A549 (cell line): ENCODE measurements around the gene PRKAR2B.

Experiments used
- BCL3 ChIP-seq: fragments of >200 bp; sonication (Bioruptor Twin); formaldehyde crosslinking; IDR thresholded peaks from 3 replicates; pipeline ENCODE4 v1.6.1; 2016
- CTCF ChIP-seq: fragments of >200 bp; sonication (Bioruptor Twin); formaldehyde crosslinking; IDR thresholded peaks from 3 replicates; pipeline ENCODE4 v1.5.1; 2016
- MAFK ChIP-seq: fragments of 450-650 bp; IDR thresholded peaks from 2 replicates; pipeline ENCODE4 v1.6.1; 2014; ENCODE audit not compliant: partially characterized antibody
- NFE2L2 ChIP-seq: fragments of 150-350 bp; conservative IDR thresholded peaks from 2 replicates; pipeline ENCODE4 v1.6.1; 2014; ENCODE audit warnings: low read length

GRCh38 chr7:107165341-107165740, 120.8 kb downstream of the PRKAR2B start:
- no peak for TF ChIP-seq BCL3
- TF ChIP-seq CTCF, result no peak
- no peak for TF ChIP-seq NFE2L2
- TF ChIP-seq MAFK, result no peak
